Muscle of arm (tissue), 12 donors: Measurements from ENCODE around the gene SLC9B2. TPM values are rescaled to one million over a fixed set of nuclear protein-coding genes. Genes with fewer than 3 reads are reported as not detected.
A peak's percentile ranks its signal among the peaks of the same experiment; 100 is the strongest.

Source experiments
- DNase-seq: peaks from one replicate; pipeline ENCODE4 v3.0.0-alpha.2; 2013
- polyA plus RNA-seq, 12 donors: library from polyadenylated mRNA; unstranded; fragments of 120-200 nt; gene quantifications; one replicate each; pipeline ENCODE4 v1.2.1, GENCODE V29; 2013; ENCODE audit not compliant: insufficient read length in 12 of 12

Gene SLC9B2
- polyA plus RNA-seq, 12 donors = 7.5 to 23.0 (median 13.2) TPM; not detected in 1

DNA sequence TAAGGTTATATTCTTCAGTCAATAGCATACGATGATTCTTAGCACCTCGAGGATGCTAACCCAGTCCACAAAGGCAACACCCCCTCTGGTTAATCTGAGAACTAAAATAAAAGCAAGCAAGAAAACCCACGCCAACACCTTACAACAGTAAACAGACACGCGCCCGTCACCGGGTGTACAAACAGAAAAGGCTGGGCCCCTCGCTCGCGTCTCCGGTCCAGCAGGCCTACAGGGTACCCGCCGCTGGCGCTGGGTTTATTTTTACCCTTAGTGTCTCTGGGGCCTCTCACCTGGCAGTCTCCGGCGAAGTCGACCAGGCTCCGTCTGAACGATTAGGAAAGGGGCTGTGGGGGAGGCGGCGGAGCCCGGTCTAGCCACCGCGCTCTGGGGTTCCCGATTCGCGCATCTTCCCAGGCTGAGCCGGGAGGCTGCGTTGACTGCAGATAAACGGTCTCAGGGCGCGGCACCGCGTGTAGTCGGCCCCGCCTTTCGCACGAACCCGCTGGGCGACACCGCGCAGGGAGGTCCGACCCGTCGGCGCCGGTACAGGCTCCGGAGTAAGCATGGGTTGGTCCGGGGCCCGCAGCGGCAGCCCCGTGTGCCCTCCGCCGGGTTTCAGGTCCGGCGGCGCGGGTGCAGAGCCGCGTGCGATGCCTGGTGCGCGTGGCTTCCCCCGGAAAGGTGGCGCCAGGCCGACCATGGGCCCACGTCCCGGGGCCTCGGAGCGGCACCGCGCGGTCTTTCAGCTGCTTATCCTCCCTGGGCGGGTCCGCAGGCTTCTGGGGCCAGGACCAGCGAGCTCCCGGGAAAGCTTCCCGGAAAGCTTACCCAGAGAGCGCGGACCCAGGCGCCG is 441 bp downstream of the SLC9B2 start:
- DNase-seq = peak; percentile 78

DNA sequence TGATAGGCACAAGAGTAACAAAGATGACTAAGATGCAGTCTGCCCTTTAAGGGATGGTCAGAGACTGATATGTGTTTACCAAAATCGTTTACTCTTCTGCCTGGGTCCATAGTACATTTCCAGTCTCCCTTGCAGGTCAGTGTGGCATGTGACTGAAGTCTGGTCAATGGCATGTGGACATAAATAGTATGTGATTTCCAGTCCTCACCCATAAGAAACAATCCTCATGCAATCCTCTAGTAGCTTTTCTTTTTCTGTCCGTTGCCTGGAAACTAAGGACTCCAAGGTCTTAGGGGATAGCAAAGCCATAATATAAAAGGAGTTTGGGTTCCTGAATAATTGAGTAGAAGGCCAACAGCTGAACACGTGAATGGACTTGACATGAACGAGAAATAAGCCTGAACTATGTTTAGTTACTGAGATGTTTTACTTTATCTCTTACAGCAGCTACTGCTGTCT is 1.1 kb downstream of the SLC9B2 start:
- peak; percentile 38 for DNase-seq

DNA sequence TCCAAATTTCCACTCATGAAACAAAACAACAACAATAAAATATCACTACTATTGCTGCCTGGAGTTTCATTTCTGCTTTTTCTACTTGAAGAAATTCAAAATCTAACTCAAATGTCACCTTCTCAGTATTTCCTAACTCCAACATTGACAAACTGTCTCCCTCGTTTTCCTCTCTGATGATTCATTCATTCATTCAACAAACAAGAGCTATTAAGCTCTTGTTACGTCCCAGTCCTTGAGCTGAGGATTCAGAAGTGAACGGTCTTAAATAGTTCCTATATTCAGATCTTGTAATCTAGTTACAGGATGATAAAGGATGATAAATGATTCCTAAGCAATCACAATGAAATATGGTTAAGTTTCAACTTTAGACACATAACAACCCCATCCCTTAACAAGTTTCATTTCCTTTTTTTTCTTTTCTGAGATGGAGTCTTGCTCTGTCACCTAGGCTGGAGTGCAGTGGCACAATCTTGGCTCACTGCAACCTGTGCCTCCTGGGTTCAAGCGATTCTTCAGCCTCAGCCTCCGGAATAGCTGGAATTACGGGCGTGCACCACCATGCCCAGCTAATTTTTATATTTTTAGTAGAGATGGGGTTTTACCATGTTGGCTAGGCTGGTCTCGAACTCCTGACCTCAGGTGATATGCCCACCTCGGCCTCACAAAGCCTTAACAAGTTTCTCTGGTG is 1.7 kb downstream of the SLC9B2 start:
- DNase-seq = no peak

DNA sequence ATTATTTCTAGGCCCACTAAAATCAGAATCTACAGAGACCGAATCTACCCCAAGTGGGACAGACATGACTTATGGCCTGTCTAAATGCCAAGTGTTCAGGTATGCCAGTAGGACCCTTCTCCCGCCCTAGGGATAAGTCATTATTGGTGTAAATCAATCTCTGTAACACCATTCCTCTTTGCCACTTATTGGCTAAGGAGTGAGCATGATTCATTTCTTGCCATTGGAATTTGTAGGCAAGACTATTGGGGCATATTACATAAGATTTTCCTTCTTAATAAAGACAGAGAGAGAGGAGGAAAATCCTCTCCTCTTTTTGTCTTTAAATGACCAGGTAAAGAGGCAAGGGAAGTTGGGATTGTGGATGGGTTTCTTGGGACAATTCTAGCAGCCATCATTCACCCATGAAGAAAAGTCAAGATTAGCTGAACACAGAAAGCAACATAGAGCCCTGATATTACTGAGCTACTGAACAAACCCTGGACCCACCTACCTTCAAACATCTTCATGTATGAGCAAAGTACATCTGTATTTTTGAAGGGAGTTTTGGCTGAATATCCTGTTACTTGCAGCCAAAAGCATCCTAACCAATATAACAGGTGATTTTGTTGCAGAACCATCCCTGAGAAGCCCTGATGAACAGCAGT is 2.6 kb downstream of the SLC9B2 start:
- no peak for DNase-seq

DNA sequence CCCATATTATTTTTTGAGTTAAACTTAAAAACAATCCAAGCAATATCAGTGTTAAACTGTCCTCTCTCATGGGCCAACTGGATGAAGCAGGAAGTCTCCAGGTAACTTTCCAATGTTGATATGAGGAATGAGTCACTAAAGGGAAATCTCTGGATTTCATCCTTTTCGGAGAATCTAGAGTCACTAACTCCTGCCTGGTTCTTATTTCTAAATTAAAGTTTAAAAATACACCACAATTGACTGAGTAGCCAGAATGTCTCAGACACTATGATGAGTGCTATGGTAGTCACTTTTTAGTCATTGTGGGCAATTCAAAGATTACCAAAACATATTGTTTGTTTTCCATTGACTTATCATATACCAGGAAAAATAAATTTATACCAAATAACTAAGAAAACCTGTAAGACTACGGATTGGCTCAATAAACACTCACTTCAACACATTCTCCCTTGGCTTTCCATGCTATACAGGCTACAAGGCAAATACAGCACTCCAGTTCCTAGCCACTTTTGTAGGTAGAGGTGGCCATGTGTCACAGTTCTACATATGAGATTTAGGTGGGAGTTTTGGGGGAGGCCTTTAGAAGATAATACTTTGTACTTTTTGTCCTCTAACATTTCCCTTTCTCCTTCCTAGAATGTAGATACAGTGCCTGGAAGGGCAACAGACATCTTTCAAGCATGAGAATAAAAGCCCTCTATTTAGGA is 8.6 kb downstream of the SLC9B2 start:
- DNase-seq = no peak

DNA sequence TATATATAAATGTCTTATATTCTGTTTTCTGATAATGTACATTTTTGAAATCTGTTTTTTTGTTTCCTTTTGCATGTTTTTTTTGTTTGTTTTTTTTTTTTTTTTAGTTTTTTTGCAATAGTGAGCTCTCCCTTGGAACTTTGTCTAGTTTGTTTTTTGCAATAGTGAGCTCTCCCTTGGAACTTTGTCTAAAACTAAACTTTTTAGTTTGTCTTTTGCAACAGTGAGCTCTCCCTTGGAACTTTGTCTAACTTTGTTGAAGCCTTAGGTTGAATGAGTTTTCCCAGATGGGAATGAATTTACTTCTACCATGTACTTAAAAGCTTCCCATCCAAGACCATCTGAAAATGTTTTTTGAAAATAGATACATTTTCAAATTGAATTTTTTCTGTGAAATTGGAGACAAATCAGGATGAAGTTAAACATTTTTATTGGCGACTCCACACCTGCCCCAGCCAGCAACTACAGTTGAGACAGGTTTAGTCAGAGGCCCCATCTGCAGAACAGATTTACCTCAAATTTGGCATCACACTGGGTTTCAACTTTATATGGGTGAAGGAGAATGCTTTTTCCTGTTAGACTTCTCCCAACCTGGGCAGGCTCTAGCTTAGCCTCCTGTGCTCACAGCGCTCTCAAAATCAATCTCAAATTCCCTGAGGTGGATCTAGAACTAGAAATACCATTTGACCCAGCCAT is 16.0 kb downstream of the SLC9B2 start:
- no peak for DNase-seq

DNA sequence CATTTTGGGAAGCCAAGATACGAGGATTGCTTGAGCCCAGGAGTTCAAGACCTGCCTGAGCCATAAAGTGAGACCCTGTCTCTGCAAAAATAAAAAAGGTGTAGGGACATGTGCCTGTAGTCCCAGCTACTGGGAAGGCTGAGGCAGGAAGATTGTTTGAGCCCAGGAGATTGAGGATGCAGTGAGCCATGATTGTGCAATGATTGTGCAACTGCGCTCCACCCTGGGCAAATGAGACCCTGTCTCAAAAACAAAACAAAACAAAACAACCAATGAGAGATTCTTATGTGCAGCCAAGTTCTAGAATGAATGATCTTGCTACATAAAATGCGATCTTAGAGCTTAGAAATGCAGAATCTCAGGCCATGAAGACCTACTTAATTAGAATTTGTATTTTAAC is 22.5 kb downstream of the SLC9B2 start:
- DNase-seq = no peak

DNA sequence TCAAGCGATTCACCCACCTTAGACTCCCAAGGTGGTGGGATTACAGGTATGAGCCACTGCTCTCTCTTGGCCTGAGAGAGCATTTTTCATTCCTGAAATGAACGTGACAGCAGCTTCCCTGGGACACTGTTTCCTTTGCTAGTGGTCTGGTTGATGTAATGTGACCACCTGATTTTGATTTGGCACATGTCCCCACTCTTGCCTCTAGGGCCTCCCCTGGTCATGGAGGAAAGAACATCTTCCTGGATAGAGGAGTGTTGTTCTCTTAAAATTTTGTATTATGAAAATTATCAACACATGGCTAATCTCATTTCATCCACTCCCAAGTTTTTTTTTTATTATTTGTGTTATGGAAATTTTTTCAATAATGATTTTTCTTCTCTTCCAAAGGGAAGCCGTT is 23.8 kb downstream of the SLC9B2 start:
- no peak for DNase-seq

DNA sequence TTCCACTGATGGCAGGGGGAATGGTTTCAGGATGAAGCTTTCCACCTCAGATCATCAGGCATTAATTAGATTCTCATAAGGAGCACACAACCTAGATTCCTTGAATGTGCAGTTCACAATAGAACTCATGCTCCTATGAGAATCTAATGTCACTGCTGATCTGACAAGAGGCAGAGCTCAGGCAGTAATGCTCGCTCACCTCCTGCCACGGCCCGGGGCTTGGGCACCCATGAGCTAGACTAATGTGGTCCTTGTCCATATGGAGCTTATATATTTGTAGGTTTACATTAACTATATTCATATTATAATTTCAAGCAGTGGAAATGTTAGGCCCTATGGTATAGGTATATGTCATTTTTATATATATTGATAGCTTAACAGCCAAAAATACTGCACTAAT is 24.4 kb downstream of the SLC9B2 start:
- DNase-seq = no peak

DNA sequence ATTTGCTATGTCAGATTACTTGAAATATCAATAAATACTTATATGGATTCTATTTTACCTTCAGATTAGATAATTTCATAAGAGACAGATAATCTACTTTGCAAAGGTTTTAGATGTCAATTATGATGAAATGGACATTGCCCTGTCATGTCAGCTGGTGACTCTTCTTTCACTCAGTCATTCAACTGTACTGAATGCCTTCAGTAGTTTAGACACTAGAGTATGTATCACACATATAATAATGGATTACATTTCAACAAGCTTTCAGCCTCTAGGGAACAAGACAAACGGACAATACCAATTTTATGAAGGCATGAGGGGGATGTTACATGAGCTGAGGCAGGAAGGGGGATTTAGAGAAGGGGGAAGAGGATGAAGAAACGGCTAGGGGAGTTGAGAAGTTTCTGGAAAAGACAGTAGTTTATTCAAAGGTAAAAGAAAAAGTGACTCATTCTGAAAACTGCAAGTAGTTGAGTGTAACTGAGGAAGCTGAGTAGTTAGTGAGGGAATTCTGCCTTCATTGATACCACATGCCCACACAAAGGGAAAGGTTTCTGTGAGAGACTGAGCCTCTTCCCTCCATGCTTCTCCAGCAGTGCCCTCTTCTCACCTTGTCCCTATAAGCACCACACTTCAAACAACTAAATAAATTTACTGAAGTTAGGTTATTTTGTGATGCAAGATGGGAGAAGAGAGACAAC is 25.7 kb downstream of the SLC9B2 start:
- no peak for DNase-seq

DNA sequence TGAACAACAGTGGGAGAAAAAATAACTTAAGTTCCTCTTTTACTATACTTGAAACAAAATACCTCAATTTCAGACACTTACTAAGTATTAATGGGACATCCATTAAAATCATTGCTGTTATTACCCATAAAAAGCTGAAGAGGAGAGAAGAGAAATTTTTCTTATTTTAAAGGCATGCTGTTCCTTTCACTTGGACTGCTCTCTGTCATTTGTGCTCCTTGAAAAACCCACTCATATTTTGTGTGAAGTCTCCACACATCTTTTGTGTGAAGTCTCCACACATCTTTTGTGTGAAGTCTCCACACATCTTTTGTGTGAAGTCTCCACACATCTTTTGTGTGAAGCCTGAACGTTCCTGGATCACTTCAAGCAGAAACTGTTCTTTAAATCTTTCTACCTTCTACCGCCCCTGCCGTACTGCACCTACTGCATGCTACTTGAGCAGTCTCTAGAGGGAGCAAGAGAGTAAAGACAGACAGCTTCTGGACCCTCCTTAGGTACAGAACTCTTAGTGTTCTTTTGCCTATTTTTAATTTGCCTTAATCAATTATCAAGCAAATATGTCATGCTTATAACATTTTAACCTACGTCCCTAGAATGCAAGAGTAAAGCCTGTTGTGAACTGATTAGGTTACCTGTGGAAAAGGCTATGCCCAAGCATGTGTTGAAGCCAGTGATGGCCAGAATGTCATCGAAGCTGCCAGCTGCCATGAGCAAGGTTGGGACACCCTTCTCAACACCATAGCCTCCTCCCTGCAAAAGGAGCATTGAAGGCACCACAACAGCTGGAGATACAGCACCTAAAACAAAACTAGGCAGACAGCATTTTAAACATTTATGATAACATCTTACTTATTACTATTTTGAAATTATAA is 29.9 kb downstream of the SLC9B2 start:
- DNase-seq = peak; percentile 16

DNA sequence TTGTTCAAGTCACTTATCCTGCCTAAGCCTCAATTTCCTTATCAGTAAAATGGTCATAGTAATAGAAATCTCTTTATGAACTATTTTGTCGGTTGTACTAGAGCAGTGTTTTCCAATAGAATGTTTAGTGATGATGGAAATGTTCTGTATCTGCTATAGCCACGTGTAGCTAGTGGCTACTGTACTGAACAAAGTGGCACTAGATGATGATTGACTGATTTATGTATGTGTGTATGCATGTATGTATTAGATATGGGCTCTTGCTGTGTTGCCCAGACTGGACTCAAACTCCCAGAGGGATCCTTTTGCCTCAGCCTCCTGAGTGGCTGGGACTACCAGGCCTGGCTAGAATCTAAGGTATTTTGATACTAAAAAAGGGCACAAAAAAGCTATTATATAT is 32.4 kb downstream of the SLC9B2 start:
- no peak for DNase-seq

DNA sequence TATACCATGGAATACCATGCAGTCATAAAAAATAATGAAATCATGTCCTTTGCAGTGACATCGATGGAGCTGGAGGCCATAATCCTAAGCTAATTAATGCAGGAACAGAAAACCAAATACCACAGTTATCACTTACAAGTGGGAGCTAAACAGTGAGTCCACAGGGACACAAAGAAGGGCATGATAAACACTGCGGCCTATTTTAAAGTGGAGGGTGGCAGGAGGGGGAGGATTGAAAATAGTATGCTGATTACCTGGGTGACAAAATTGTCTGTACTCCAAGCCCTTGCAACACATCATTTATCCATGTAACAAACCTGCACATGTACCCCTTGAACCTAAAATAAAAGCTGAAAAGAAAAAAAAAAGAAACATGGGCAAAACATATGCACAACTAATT is 40.4 kb downstream of the SLC9B2 start:
- DNase-seq = no peak

DNA sequence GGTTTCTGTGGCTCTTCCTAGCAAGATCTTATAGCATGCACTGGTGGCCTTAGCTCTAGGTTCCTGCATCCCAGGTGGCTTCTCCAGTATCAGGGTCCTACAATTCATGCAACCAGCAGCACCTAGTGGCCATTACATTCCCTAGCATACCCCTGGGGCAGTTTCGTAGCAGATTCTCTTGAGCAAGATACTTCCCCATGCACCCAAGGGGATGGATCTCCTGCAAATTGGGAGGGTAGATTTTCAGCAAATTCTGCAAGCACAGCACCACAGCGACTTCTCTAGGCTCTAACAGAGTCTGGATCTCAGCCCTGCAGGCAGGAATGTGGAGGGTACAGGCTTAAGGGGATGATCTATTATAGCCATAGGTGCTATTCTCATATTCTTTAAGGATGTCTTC is 44.0 kb downstream of the SLC9B2 start:
- no peak for DNase-seq

DNA sequence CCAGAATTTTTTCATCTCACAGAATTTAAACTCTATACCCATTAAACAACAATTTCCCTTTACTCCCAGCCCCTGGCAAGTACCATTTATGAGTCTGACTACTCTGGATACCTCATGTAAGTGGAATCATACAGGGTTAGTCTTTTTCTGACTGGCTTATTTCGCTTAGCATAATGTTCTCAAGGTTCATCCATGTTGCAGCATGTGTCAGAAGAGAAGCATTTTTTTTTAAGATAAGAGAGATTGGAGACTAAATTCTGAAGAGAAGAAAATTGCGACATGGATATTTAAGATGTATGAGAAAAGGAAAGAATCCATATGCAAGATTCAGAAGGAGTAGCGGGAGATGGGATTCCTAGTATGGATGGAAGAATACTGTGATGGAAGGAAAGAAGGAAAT is 45.8 kb downstream of the SLC9B2 start:
- DNase-seq = no peak

DNA sequence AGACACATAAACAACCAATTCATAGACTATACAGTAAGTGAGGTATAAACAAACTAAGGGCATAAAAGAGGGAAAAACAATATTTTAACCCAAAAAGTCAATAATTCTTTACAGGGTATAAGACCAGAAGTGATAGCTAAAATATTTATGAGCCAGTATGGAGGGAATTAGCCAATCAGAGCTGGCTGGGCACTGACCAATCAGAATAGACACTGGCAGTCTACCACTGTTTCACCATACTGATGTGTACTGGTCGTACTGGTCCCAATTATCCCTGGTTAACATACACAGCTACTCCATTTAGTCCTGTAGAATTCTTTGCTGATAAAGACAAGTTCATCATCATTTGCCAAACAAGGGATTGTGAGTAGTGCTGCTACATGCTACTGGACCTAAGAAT is 47.3 kb downstream of the SLC9B2 start:
- no peak for DNase-seq

DNA sequence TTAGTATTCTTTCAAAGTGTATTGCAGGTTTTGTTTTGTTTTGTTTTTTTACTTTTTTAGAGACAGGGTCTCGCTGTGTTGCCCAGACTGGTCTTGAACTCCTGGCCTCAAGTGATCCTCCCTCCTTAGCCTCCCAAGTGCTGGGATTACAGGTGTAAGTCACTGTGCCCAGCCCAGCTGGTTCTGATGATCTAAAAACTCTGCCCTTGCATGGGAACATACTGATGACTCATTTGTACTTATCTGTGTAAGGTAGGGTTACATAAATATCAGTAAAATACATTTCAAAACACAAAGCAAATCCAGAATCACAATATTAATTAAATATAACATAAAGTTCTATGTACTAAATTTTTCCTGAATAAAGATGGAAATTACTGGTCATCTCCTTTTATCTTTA is 49.7 kb downstream of the SLC9B2 start:
- DNase-seq = no peak

DNA sequence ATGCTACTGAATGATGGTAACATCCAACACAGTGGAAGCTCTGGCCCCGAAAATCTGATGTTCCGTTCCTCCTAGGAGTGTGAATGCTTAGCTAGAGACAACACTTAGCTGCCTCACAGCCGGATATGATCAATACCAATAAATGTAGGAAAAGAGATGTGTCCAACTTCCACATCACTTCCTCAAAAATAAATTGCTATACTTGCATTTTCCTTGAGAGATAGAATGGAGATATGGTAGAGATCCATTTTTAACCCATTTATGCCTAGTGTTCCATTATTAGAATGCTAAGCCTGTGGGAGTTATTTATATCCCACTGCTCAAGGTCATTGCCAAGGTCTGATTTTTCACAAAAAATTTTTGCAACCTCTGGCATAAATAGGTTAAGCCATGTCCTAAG is 51.6 kb downstream of the SLC9B2 start:
- DNase-seq = no peak

DNA sequence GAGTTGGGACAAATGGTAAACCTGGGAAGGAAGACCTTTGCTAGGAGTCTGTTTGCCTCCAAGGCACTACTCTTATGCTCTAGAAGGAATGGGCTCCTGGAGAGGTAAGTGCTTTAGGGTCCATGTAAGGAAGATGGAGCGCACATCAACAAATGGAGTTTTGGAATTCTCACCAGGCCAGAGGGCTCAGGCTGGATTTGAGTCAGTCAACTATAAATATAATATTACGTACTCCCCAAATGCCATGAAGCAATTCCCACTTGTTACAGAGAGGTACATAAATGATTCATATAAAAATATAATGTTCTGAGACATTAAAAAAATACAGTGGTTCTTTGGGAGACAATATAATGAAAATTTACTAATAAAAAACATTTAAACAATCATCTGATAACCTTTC is 55.4 kb downstream of the SLC9B2 start:
- DNase-seq = no peak
